NCI-H1417 (cell line): ENCODE measurements around the gene SERPINH1.

Source experiments
- DNase-seq, 3 experiments: peaks; one replicate each; lab custom pipeline; 2025; lab: John Stamatoyannopoulos, UW

SERPINH1 gene

GRCh38 chr11:75555079-75555811 lies 6.8 kb upstream of the SERPINH1 start:
- DNase-seq = no peak

GRCh38 chr11:75556275-75556674 lies 5.8 kb upstream of the SERPINH1 start:
- no peak for DNase-seq

- DNase-seq = no peak
Observed at GRCh38 chr11:75557666-75558494, 4.2 kb upstream of the SERPINH1 start.

GRCh38 chr11:75558939-75559843 lies 2.9 kb upstream of the SERPINH1 start:
- no peak for DNase-seq

GRCh38 chr11:75560644-75561043 lies 1.4 kb upstream of the SERPINH1 start:
- DNase-seq = no peak

- no peak for DNase-seq
Observed at GRCh38 chr11:75561426-75562047, 516 bp upstream of the SERPINH1 start.

GRCh38 chr11:75562836-75563484 lies 907 bp downstream of the SERPINH1 start:
- no peak for DNase-seq

GRCh38 chr11:75563501-75563977 lies 1.5 kb downstream of the SERPINH1 start:
- DNase-seq = no peak

GRCh38 chr11:75563978-75564552 lies 2.0 kb downstream of the SERPINH1 start:
- DNase-seq = no peak

GRCh38 chr11:75565221-75565814 lies 3.3 kb downstream of the SERPINH1 start:
- no peak for DNase-seq

GRCh38 chr11:75565916-75566762 lies 4.1 kb downstream of the SERPINH1 start:
- no peak for DNase-seq

GRCh38 chr11:75566763-75567279 lies 4.8 kb downstream of the SERPINH1 start:
- no peak for DNase-seq

GRCh38 chr11:75567971-75568370 lies 5.9 kb downstream of the SERPINH1 start:
- DNase-seq = no peak

GRCh38 chr11:75568616-75569219 lies 6.7 kb downstream of the SERPINH1 start:
- DNase-seq = no peak

- DNase-seq = peak in 1 of 3 experiments; percentile 51
Observed at GRCh38 chr11:75570559-75571139, 8.6 kb downstream of the SERPINH1 start.

GRCh38 chr11:75571625-75572024 lies 9.6 kb downstream of the SERPINH1 start:
- DNase-seq = no peak

- no peak for DNase-seq
Observed at GRCh38 chr11:75572744-75573143, 10.7 kb downstream of the SERPINH1 start.
